ENCODE measurements around the gene WDR62.

GRCh38 chr19:36073121-36073876 lies 18.6 kb downstream of the WDR62 start:
- TF ChIP-seq CTCF (conservative IDR thresholded peaks at IDR 0.05; ENCODE audit: low read length) (no peak), EZH2phosphoT487 (IDR thresholded peaks at IDR 0.05; ENCODE audit: borderline replicate concordance) (no peak)
